Activated T-cell treated with anti-CD3 and anti-CD28 coated beads for 4 hours (primary cell): ENCODE measurements around the gene OMA1.
"Not testable (repeated sequence)": the region's sequence is repeated elsewhere in the genome, so short reads cannot be mapped to it uniquely, and the experiment has no call there.

Experiments
- DNase-seq: peaks from one replicate; pipeline ENCODE4 v3.0.0-alpha.2; 2020

The OMA1 gene

DNA sequence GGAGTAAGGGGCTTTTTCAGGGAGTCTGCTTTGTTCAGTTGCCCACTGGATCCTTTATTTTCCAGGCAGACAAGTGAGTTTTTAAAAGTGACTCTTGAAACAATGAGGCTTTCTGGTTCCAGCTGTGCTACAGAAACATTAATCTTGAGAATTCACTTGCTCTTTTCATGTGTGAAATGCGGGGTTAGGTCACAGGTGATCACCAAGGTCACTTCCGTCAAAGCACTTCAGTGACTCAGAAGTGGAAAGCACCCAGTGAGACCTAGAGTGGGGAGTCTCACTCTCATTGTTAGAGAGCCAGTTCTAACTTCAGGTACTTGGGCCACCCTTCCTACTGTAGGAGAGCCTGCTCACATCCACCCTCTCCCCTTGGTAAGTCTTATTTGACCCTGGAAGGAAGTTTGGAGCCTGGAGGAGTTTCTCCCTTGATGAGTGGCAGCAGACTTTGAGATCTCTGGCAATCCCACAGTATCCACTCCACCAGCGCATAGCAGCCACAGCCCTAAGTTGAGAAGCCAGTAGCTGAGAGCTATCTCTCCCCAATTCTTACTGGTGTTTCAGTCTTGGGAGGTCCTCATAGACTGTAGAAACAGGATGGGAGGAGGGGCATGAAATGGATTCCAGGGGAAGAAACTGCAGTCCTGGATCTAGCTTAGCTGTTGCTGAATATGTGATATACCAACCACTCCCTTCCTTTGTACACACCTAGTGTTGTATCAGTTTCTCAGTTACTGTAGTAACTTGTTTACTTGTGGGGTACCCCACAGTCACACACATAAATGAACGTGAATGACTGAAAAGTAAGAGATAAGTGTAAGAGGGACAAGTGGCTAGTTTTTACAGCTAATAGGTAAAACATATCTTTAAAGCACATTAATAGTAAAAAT lies 27.4 kb upstream of the OMA1 start:
- no peak for DNase-seq

DNA sequence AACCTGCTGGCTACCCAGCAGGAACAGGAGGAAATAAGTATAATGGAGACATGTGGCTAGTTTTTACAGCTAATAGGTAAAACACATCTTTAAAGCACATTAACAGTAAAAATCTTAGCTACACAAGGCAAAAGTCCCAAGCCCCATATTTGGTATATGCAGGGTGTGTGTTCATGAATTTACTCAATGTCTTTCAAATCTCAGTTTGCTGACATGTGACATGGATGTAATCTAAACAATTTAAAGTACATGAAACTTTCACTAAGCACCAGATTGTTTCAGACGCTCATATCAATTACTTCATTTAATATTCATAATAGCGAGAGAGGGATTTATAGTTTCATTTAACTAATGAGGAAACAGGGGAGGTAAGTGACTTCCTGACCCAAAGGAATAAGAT lies 26.6 kb upstream of the OMA1 start:
- no peak for DNase-seq

DNA sequence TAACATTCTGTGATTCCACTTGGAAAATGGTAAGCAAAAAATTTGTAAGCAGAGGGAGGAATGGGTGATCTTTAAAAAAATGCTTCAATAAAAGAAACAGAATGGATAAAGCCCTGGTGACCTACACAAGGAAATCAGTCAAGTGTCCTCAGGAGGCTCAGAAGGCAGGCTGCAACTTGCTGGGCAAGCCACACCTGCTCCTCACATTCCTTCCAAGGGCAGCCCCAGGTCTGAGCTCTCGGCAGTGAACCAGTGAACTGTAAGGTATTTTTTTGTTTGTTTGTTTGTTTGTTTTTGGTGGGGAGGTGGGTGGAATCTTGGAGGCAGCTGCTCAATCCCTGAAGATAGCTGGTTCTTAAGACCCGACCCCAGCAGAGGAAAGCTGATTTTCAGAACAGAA lies 26.2 kb upstream of the OMA1 start:
- no peak for DNase-seq

DNA sequence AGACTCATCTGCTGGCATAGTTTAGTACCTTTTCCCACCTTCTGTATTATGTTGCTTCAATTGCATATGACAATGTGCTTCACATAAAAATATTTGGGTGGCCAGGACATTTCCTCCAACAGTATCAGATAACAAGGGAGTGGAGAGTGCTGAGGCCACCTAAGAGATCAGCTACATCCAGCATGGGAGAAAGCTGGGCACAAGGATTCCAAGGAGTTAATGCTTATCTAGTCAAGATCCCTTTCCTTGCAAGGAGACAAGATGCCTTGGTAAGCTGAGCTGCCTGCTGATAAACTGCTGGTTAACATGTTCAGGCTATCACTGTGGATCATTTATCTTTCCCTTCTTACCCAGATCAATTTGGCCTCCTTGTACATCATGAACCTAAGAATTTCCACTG lies 25.1 kb upstream of the OMA1 start:
- DNase-seq = no peak

DNA sequence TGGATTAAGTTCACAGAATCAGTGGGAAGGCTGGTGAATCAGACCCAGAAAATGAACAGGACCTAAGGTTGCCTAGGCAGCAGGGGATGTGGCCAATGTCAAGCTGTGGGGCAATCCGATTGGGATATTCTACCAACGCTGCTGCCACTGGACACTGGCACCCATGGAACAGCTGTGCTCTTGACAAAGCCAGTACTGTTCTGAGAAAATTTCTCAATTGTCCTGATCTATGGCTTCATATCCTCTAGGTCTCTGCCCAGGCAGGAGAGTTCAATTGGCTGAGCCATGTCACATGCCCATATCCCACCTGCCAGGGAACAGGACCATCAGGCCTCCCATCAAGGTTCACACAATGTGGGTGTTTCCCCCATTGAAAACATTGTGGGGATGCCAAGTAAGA lies 24.3 kb upstream of the OMA1 start:
- no peak for DNase-seq

DNA sequence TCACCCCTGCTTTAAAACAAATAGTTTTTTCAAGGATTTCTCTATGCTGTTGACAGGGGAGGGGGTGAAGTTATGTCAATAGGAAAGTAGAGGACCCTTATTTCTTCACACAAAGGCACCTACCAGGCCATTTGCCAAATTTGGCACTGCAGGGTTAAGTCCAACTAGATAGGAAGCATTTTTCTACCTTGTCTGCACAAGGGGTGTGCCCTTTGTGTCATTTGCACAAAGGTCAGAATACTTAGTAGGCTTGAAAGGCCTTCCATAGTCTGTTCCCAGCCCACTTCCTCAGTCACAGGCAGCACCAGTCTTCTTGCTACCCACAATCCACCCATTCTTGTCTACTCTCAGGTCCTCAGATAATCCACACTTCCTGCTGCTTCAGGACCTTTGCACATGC lies 23.6 kb upstream of the OMA1 start:
- DNase-seq = no peak

DNA sequence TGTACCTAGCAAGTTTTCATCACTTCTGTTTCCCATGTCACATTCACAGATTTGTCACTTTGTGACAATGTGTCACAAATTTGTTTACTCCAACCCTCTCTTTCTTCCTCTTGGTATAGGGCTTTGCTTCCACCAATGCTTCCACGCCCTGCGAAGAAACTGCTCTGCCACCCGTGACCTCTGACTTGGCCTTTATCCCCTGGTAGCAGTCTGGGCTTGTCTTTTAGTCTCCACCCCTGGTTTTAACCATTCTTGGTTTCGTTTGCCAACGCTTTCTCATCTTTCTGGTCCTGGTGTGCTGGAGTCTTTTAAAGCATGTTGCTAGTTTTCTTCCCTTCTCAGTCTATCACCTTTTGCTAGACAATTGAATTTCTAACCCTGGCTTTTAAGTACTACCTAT lies 22.4 kb upstream of the OMA1 start:
- DNase-seq = no peak

DNA sequence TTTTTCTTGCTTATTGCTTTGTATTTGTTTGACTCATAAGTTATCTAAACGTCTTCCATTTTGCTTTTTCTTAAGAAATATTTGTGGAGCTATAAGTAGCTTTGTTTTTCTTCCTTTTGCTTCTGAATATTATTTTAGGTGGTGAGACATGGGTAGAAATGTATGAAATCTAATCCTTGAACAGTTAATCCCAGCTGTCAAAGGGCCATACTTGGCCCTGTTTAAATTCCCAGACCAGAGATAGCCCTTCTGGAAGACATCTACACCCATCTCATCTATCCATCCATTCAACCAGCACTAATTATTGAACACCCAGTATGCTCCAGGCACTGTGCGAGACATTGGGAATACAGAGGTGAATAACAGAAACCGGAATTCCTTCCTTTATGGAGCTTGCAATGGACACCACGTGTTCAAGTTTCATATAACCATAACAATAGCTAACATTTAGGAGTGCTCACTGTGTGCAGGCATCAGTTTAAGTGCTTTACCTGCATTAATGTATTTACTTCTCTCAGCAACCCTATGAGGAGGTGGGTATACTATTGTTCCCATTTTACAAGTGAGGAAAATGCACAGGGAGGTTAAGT lies 21.8 kb upstream of the OMA1 start:
- DNase-seq = no peak

DNA sequence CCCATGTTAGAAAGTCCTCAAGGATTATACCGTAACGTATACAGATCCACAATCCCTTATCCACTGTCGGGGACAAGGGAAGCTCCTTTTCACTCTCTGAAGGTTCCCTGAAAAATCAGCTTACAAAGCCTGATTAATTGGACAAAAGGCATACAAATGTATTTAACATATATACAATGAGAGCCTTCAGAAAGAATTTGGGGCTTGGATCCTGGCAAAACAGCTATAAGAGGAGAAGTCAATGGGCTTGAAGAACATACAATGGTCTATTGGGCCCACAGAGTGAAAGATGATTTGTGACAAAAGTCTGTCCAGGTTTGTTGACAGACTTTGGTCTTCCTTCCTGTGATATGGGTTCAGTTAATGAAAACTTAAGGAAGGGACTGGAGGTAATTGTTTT lies 19.8 kb upstream of the OMA1 start:
- no peak for DNase-seq

DNA sequence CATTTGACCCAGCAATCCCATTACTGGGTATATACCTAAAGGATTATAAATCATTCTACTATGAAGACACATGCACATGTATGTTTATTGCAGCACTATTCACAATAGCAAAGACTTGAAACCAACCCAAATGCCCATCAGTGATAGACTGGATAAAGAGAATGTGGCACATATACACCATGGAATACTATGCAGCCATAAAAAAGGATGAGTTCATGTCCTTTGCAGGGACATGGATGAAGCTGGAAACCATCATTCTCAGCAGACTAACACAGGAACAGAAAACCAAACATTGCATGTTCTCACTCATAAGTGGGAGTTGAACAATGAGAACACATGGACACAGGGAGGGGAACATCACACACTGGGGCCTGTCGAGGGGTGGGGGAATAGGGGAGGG lies 17.2 kb upstream of the OMA1 start:
- DNase-seq = not testable (repeated sequence)

DNA sequence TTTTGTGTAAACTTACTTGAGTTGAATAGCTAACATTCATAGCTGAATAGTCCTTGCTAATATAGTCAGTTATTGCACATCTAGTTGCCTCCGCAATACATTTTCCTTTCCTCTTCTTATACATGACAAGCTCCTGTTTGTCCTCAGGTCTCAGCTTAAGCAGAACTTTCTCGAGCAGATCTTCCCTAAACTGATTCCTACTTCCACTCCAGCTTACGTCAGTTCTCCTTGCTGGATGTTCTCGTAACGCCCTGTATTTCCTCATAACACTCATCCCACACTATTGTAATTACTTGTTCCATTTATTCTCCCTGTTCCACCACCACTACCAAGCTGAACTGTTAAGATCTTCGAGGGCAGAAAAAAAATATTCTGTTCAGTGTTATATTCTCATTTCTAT lies 15.1 kb upstream of the OMA1 start:
- DNase-seq = no peak

DNA sequence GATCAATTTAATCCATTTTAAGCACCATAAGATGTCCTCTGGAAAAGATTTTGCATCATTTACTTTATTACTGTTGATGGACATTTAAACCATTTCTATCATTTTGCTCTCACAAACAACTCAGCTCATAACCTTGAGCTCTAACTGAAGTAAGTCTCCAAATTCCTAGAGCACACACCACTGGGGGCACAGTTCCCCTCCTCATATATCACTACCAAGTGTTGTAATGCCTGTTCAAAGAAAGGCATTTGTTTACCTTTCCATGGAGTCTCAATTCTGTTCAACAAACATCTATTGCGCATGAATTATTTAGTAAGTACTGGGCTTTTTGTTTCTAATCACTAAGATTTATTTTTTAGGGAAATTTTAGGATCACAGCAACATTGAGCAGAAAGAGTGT lies 8.9 kb upstream of the OMA1 start:
- no peak for DNase-seq

DNA sequence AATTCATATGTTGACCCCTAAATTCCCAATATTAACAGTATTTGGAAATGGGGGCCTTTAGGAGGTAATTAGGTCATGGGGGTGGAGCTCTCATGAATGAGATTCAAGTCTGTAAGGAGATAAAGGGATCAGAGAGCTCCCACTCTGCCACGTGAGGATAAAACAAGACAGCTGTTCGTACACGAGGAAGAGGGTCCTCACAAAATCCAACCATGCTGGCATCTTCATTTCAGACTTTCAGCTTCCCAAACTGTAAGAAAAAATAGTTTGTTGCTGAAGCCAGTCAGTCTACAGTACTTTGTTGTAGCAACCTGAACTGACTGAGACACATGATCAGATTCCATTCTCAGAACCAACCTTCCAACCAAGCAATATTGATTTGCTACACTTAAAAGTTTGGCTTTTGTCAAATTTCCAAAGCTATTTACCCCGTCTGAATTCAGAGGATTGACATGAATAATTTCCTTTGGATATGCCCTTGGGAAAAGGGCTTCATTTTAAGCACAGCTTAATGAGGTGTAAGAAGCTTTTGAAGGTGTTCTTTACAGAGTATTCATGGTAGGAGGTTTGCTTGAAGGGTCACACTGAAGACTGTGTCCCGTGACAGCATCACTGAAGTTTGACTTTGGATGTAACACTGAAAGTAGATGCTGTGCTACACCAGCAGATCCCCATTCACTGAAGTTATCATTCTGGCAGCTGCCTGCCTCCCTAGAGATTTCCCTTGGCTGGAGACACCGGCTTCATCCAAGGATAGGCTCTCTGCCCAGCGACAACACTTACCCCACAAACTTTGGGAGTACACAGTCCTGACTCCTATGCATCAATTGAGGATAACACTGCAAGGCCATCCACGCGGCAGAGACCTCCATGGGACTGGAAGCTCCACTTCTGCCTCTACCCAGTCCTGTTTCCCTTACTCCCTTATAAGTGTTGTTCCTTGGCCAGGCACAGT lies 4.9 kb upstream of the OMA1 start:
- DNase-seq = no peak

DNA sequence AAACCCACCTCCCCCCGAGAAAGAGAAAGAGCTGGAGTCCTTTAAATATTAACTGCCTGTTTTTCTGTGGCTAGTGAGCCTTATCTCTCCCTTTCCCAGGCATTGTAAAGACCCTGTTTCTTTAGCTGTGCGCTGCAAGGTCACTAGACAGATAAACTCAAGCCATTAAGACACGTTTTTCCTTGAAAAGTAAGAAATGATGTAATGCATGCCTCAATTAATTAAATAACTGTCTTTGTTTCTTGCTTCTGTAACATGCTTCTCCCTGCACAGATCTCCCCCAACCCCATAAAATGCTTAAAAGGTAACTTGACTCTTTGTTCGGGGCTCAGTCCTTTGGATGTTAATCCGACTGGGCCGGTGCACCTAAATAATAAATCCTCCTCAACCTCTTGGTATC lies 2.8 kb upstream of the OMA1 start:
- not testable (repeated sequence) for DNase-seq

DNA sequence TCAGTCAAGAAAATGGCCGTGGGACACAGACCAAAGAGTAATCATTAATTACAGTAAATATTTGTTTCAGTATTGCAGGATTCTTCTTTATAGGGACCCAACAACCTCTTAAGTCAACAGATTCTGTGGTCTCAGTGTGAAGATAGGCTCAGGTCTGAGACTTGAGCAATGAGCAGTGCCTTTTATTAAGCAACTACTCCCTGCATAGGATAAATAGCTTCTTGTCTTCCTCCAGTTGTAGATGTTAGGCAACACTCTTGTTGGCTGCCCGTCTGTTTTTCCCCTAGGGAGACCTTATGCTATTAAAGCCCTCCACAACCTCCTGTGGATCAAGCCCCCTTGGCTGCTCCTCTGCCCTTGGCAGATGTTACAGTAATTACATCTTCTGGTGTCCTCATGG lies 1.8 kb upstream of the OMA1 start:
- DNase-seq = no peak

DNA sequence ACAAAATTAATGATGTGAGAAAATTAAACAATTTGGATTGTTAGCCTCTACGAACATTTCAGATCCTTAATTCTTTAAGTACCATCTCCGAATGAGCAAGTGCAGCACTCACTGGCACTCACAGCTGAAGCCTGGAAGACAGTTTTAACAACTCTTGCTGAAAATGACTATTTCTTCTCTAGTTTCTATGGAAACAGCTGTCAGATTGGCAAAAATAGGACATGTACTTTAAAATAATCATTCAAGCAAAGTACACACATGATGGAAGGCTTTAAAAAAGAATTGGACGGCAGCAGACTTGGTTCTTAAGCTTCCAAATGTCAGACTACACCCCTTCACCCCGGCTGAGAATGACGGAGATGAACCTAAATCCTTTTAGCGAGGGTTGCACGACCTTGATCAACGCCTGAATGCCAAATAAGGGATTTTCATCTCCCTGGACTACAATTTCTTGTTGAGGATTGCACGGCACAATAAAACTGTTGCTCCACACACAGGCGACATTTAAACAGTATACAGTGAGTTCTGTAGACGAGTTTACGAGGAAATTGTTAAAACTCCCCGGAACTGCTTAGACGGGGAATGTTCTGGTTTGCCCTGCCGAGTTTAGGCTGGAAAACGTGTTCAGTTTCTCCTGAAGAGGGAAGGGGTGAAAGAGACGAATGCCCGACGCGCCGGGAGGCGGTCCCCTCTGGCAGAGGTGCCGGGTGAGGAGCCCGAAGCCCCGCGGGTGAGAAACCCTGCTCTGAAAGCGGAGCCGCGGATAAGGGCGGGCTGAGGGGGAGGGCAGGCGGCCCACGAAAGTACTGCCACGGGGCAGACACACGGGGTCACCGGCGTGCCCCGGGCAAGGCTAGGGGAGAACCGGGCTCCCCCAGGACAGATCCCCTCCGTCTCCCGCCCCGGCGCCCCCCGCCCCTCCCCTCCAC lies 671 bp downstream of the OMA1 start:
- peak; percentile 64 for DNase-seq

DNA sequence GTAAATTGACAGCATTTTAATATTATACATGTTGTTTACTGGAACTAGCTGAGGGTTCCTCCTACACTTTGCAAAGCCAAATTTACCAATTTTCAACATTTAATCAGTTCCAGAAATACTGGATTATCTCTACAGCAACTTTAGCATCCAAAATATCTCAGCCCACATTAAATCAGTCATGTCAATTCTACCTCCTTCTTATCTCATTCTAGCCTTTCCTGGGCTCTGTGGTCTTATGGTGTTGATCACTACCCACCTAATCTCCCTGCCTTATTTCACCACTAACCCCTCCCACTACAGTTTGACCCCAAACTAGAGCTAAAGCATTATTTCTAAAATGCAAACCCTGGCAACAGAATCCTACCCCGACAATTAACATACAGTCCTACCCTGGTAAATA lies 3.3 kb downstream of the OMA1 start:
- no peak for DNase-seq

DNA sequence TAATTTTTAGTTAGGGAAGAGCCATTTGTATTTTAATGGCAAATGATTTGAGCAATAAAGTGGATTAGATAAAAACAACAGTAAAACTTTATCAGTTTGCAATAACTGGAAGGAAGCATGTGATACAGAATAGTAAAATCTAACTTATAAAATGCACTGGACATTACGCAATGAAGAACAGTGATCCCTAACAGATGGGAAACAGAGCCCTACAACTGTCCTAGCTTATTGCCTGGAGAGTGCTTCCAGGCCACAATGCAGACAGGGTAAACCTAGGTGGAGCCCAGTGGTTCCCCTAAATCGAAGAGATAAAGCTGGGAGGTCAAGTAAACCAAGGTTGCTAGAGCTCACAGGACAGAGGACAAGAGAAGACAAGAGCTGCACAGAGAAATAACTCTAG lies 7.0 kb downstream of the OMA1 start:
- DNase-seq = no peak

DNA sequence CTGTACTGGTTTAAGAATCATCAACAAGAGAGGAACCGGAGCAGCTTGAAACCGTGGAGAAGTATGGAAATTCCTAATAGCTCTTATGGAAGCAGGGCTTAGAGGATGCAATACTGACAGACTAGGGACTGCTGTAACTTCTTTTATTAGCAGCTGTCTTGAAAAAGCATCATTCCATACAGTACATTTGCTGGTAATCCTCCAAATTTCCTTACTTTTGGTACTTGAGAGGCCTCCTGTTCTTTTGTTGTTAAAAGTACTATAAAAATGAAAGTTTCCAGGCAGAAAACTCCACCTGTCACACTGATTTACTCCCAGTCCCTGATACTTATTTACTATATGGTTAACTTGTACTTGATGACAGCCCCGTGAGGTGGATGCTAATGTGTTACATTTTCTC lies 7.7 kb downstream of the OMA1 start:
- no peak for DNase-seq

DNA sequence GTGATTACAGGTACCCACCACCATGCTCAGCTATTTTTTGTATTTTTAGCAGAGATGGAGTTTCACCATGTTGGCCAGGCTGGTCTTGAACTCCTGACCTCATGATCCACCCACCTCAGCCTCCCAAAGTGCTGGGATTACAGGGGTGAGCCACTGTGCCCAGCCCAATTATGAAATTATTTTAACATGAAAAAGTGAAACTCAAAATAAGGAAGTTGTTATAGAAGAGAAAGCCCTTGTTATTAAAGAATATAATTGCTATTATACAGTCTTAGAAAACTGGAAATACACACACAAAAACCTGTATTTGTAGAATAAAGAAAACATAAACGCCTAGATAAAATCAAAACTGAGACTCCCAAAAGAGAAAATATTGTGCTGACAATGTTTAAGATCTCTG lies 14.7 kb downstream of the OMA1 start:
- DNase-seq = not testable (repeated sequence)

DNA sequence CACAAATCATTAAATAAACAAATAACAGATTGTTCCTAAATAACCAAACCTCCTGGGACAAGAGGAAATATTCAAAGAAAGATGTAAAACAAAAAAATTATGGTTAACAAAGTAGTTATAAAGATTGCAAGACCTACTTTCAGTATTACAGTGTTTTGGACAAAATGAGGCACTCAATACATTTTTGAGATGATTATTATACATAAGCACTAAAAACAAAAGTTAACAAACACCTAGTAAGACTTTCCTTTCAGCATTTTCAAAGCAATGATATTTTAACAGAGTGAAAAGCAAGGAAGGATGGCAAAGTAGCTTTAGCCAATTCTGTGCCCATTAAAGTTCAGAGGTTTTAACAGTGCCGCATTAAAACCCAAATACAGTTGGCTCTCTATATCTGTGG lies 17.2 kb downstream of the OMA1 start:
- no peak for DNase-seq

DNA sequence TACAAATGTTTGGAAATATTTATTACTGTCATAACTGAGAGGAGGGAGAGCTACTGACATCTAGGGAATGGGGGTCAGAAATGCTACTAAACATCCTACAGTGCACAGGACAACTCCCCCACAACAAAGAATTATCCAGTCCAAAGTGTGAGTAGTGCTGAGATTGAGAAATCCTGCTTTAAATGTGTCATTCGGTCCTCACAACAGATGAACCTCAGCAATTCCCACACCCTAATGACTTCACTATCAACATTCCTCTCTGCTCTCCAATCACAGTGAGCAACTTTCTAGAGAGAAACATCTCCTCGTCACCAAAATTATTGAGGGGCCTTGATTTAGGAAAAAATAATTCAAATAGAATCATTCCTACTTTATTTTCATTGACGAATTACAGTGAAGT lies 18.0 kb downstream of the OMA1 start:
- no peak for DNase-seq
